ENCODE data around the gene ZNF701.

GRCh38 chr19:52524086-52524485 lies 46.0 kb upstream of the ZNF701 start:
- TF ChIP-seq L3MBTL2 (conservative IDR thresholded peaks at IDR 0.05) = no peak
- no peak for TF ChIP-seq SUZ12 (IDR thresholded peaks at IDR 0.05)
- no peak for TF ChIP-seq NFRKB (IDR thresholded peaks at IDR 0.05)
- no peak for TF ChIP-seq SP1 (IDR thresholded peaks at IDR 0.05)
- TF ChIP-seq HDGF (IDR thresholded peaks at IDR 0.05; ENCODE audit: borderline replicate concordance) = no peak
- TF ChIP-seq LEF1 (IDR thresholded peaks at IDR 0.05; ENCODE audit: borderline replicate concordance) = no peak
- TF ChIP-seq TARDBP (IDR thresholded peaks at IDR 0.05) = no peak
- TF ChIP-seq ELF4 (IDR thresholded peaks at IDR 0.05) = no peak
- no peak for TF ChIP-seq FOXK2 (IDR thresholded peaks at IDR 0.05)
- no peak for TF ChIP-seq FOXA1 (IDR thresholded peaks at IDR 0.05)

Data from HEK293T (cell line).